Posterior vena cava (tissue), 2 donors: ENCODE results near the gene SECISBP2. TPM values are rescaled to one million over a fixed set of nuclear protein-coding genes. Genes with fewer than 3 reads are reported as not detected.

Experiments
- DNase-seq: peaks from one replicate; pipeline ENCODE4 v3.0.0-alpha.2; 2020; ENCODE audit warnings: low spot score
- intact Hi-C, 2 donors: fragments of 100-400 bp; cut with DNase I; formaldehyde crosslinking; loops; one replicate each; pipeline versions ENCODE4 v1.14.1 to v1.14.2; 2022 to 2023
- total RNA-seq, 2 donors: library from RNA; stranded (reverse); fragmentation: NEBNext Ultra II Directional; extraction: Animal tissue kit (Norgen Biotek cat#: 25700); gene quantifications; one replicate each; pipeline ENCODE4 v1.2.1, GENCODE V29; 2021
- donor health status: DM: yes; HTN: yes; CAD: no.
- donor health status: DM: yes; HTN: yes; CAD: no.

The SECISBP2 gene
- total RNA-seq, 2 donors from 2014 or later, result 35.2 to 36.3 TPM

GRCh38 chr9:89305868-89306267 lies 12.4 kb upstream of the SECISBP2 start:
- no peak for DNase-seq
- intact Hi-C loops, result no loop called here

- intact Hi-C loops, result no loop called here
Observed at GRCh38 chr9:89309166-89309565, 9.1 kb upstream of the SECISBP2 start.

GRCh38 chr9:89309608-89310474 lies 8.5 kb upstream of the SECISBP2 start:
- intact Hi-C loops, result no loop called here
- DNase-seq, result no peak

More at GRCh38 chr9:89309166-89309565, 9.1 kb upstream of the SECISBP2 start:
- no peak for DNase-seq

GRCh38 chr9:89310475-89311345 lies 7.6 kb upstream of the SECISBP2 start, which contains the start of gene CKS2:
Gene CKS2 (plus strand): TSS chr9:89311195. CDS start chr9:89311293, 98 bp downstream.
- DNase-seq, result peak; percentile 100
- intact Hi-C loops, result no loop called here

- intact Hi-C loops, result no loop called here
- DNase-seq, result peak; percentile 84
Observed at GRCh38 chr9:89311346-89312221, 6.7 kb upstream of the SECISBP2 start.

- intact Hi-C loops, result no loop called here
- no peak for DNase-seq
Observed at GRCh38 chr9:89312222-89312571, 6.1 kb upstream of the SECISBP2 start.

- intact Hi-C loops, result no loop called here
- no peak for DNase-seq
Observed at GRCh38 chr9:89313842-89314241, 4.5 kb upstream of the SECISBP2 start.

GRCh38 chr9:89314955-89315354 lies 3.3 kb upstream of the SECISBP2 start:
- intact Hi-C loops, result no loop called here
- no peak for DNase-seq

GRCh38 chr9:89315482-89315881 lies 2.8 kb upstream of the SECISBP2 start:
- intact Hi-C loops, result no loop called here
- no peak for DNase-seq

GRCh38 chr9:89317282-89317681 lies 1.0 kb upstream of the SECISBP2 start:
- DNase-seq, result no peak
- intact Hi-C loops, result no loop called here

GRCh38 chr9:89319015-89319905 lies 960 bp downstream of the SECISBP2 start:
- intact Hi-C loops, result no loop called here
- DNase-seq, result no peak

- DNase-seq, result no peak
- intact Hi-C loops, result loop anchor here in 1 of 2 donors (10.0 kb wide), 1 partner anchor 231 kb away; no protein-coding TSS in a partner anchor
Observed at GRCh38 chr9:89323390-89323789, 5.1 kb downstream of the SECISBP2 start.

- intact Hi-C loops, result loop anchor here in 1 of 2 donors (10.0 kb wide), 1 partner anchor 229 kb away; no protein-coding TSS in a partner anchor
- DNase-seq, result no peak
Observed at GRCh38 chr9:89325733-89326132, 7.4 kb downstream of the SECISBP2 start.

GRCh38 chr9:89328064-89328463 lies 9.8 kb downstream of the SECISBP2 start:
- DNase-seq, result no peak
- intact Hi-C loops, result loop anchor here in 1 of 2 donors (10.0 kb wide), 1 partner anchor 227 kb away; no protein-coding TSS in a partner anchor

GRCh38 chr9:89329917-89330316 lies 11.6 kb downstream of the SECISBP2 start:
- intact Hi-C loops, result loop anchor here in 1 of 2 donors (10.0 kb wide), 1 partner anchor 225 kb away; no protein-coding TSS in a partner anchor
- DNase-seq, result no peak

GRCh38 chr9:89330513-89330912 lies 12.2 kb downstream of the SECISBP2 start:
- no peak for DNase-seq
- intact Hi-C loops, result no loop called here

GRCh38 chr9:89339807-89340206 lies 21.5 kb downstream of the SECISBP2 start:
- intact Hi-C loops, result no loop called here
- no peak for DNase-seq

- DNase-seq, result no peak
Observed at GRCh38 chr9:89340332-89340731, 22.0 kb downstream of the SECISBP2 start.

More at GRCh38 chr9:89340332-89340731, 22.0 kb downstream of the SECISBP2 start:
- intact Hi-C loops, result no loop called here
